GM21576 (cell line): Measurements from ENCODE around the gene ERBB4.
A peak's percentile ranks its signal among the peaks of the same experiment; 100 is the strongest.

ENCODE experiments used
- ATAC-seq: cut with Tn5 transposase; IDR thresholded peaks from one replicate; pipeline ENCODE4 v1.9.1; 2021; ENCODE audit warnings: mild to moderate bottlenecking, moderate library complexity; ENCODE audit not compliant: unreplicated experiment

ERBB4 gene

DNA sequence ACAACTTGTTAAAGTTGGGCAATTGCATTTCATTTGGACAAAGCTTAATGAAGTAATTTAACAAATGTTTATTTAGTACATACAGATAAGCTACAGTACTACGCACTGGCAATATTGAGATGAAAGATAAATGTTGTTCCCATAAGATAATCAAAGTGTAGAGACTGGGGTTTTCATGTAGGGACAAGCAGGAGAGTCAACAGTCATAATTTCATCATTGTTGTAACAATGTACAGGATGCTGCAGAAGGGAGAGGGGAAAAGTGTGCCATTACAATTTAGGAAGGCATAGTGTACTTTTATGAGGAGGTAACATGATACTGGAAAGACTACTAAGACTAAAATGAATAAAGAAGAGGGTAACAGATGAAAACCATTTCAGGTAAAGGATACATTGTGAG, 441.6 kb downstream of the ERBB4 start:
- no peak for ATAC-seq

DNA sequence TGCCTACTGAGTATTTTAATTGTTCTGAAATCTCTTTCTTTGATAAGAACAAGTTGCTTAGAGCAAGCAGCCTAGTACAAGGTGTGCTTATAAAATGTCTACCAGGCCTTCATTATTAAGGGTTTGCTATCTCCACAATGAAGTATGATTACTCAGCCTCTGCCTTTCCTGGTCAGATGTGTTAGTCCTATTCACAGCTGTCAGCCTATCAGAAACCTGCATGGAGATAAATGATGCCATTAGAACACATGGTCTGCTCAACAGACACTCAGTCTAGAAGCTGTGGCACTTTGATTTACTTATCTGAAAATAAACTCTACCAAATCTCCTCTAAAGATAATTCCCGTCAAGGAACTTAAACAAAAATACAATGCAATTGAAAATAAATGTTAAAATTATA, 448.7 kb downstream of the ERBB4 start:
- ATAC-seq, result no peak

- no peak for ATAC-seq
Measured at GRCh38 chr2:212088353-212088752, 450.2 kb downstream of the ERBB4 start.

DNA sequence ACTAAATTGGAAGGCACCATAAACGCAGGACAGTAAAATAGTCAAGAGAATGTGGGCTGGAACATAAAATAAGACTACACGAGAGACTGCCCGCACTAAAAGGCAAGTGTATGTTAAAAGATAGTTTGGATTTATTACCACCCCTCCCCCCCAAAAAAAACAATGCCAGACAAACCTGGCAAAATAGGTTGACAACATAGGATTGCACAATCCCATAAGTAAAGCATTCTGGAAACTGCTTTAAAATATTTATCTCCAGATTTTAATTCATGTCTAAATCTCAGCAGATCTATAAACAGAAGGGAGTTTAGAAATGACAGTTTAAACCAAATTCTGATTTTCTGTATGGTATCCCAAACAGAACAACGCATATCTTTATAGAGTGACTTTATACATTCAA, 455.1 kb downstream of the ERBB4 start:
- ATAC-seq, result no peak

GRCh38 chr2:212078103-212078502, 460.5 kb downstream of the ERBB4 start:
- no peak for ATAC-seq

GRCh38 chr2:212076456-212076855, 462.1 kb downstream of the ERBB4 start:
- no peak for ATAC-seq

DNA sequence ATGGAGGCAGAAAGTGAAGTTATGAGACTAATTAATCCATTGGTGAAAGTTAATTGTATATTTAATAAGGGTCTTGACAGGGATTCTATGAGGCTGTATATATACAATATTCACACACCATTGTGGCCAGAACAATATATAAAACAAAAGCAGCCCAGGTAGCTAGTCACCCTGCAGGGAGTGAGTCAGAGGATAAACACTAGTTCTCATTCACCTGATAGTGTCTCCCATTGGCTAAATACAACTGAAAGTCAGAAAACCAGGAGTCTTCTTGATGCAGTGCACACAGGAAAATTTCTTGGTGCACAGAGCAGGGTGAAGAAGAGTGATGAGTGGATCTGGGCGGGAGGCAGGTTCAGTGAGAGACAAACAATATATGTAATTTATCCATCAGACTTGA, 465.2 kb downstream of the ERBB4 start:
- no peak for ATAC-seq

DNA sequence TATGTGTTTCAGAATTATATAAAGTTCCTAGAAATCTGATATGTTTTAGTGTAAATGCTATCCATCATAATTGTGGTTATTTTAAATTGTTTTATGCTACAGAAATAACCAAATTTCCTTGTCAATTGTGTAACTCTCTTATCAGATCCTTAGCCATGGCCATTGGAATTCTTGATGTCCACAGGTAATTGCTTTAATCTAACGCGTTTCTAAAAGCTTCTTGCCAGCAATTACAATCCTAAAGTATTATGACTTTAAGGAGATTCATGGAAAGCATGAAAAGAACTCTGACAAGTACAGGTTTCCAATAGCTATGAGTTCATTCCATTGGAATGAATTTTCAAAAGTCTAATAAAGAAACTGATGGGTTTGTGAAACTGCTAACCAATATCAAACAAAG, 472.1 kb downstream of the ERBB4 start:
- no peak for ATAC-seq

DNA sequence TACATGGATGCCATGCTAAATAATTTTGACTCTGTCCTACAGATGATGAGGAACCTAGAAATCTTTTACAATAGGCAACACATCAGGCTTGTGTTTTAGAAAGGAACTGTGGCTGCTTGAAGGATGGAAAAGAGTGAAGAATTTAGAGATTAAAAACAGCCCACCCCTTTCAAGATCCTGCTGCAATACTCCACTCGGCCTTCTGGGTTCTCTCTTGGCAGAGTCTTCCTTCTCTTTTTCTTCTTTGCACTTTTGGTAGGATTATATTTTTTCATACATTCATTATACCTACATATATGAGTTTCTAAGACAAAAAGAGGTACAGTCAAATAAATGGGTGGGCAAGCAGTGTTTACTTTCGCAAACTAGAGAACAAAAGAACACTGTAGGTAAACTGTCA, 474.3 kb downstream of the ERBB4 start:
- no peak for ATAC-seq

GRCh38 chr2:212052412-212053159, 486.0 kb downstream of the ERBB4 start:
- ATAC-seq, result peak; percentile 74

DNA sequence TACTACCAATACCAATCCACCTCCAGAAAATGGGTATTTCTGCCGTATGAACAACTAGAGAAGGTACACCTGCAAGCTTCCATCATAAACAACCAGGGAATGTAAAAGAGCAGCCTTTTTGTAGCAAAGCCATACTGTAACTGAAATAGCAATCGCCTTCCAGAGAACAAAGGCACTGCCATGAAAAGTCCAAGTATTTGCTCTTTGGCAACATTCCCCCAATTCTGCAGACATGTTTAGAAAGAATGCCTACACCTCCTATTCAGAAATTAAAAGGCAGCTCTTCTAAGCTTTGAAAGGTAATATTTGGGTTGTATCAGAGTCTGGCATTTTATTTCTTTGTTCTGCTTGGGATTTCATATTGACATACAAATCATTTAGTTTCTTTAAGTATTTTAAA, 487.7 kb downstream of the ERBB4 start:
- no peak for ATAC-seq

DNA sequence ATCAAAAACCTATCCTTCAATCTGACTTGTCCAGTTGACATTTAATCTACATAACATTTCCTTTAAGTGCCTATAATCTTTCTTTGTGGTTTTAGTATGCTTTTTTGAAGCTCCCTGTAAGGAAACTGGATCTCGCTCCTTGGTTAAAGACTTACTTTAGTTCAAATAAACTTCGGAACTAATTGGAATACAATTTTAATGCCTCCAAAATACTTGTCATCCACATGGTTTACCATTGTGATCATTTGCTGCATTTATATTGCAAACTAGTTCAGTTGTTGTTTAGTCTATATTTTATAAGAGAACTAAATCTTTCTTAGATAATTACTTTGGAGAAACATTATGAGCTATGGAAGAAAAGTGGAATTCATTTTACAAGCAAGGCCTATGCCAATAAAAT, 496.0 kb downstream of the ERBB4 start:
- ATAC-seq, result no peak

GRCh38 chr2:212037062-212037461, 501.5 kb downstream of the ERBB4 start:
- ATAC-seq, result no peak

- ATAC-seq, result no peak
Measured at GRCh38 chr2:212034841-212035585, 503.6 kb downstream of the ERBB4 start.

DNA sequence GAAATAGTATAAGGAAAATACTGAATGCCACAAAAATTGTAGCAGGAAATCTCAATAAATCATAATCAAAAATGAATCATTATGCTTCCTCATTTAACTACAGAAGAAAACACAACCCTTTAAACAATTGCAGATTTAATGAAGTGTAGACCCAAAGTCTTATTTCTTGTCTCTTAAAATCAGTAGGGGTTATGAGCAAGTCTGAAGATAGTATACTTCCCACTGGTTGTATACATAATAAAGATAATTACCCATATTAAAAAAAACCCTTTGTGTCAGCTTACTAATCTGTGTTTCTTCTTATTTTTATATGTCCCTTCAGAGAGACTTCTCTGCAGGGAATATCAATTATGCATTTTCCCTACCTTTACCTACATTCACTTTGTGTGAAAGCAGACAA, 504.7 kb downstream of the ERBB4 start:
- ATAC-seq, result no peak

- no peak for ATAC-seq
Measured at GRCh38 chr2:212032536-212033219, 505.9 kb downstream of the ERBB4 start.

DNA sequence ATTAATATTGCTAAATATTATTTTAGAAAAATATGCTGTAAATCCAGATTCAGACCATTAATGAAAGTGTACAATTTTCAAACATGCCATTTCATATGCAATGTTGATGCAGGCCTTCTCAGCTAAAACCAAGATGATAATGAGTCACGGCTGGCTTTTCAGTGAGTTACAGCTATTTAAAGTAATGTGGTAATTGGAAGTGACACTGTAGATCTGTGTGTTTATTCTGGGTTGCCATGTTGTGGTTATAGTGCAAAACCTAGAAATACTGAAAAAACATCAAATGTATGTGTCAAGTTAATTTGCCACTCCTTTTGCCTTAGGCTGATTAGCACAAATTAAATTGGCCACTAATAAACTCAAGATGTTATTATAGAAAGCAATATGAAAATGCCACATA, 506.6 kb downstream of the ERBB4 start:
- no peak for ATAC-seq

DNA sequence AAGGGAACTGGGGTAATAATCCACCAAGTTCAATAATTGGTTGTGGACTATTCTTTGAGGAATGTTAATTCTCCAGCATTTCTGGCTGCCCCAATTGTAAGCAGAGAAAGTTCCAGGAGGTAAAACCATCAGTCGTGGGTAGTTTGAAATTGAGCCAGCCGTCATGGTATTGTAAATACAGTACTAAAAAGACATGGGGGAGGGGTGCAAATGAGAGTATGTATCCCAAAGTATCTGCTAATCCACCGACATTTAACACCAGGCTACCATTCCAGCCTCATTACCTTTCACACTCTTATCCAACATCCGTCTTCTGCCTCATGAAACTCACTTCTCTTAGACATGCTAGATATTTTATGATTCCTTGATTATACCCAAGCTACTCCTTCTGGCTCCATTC, 507.9 kb downstream of the ERBB4 start:
- ATAC-seq, result no peak

DNA sequence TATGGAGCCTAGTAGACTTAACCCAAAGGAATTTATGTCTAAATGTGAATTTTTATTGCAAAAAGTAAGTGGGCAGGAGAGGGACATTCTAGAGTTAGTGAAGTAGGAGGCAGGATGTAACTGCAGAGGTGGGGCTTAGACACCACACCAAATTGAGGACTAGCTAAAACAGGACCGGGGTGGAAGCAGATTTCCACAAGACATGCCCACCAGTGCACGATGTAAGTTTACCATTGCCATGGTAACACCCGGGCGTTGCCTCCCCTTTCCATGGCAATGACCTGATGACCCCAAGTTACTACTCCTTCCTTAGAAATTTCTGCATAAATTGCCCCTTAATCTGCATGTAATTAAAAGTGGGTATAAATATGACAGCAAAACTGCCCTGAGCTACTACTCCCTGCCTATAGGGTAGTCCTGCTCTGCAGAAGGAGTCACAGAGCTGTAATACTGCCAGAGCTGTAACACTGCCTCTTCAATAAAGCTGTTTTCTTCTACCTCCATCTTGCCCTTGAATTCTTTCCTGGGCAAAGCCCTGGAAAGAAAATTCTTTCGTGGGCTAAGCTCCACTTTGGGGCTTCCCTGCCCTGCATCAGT, 509.7 kb downstream of the ERBB4 start:
- no peak for ATAC-seq

DNA sequence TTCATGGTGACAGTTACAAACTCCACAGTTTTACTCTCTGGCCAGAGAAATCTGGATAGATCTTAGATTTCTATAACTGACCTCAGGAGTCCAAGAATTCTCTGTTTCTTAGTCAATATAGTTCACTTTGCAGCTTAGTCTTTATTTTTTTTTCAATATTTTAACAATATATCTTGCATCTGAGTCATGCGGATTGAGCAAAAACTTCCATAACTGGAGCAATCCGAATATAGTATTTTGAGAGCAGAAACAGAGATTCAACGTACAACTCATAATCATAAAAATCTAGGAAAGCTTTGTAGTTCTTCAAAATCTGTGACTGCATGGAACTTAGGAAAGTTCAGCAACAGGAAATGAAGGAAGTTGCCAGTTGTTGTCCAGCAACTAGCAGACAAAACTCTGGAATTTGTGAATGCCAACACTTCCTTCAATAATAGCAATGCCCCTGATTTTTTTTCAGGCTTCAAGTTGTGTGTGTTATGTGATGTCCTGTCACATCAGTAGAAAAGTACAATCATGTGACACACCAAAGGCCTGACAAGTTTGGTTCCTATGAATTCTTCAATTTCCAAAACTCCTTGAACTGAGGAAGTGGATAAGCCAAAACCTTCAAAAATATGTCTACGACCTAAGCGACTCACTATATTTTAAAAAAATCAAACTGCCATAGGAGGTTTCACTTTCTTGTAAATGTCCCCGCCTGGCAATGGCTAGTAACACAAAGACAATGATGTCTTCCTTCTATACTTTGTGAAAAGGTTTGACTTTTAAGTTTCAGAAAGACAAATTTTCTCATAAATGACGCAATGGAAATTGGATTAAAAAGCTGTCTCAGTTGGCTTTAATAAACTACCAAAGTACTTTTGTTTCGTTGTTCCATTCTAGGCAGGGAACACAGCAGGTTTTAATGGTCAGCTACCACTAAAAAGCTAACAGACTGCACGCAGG, 510.6 kb downstream of the ERBB4 start:
- no peak for ATAC-seq
